Measurements from ENCODE around the gene GTF3C5.

- TF ChIP-seq, protein P1, sequence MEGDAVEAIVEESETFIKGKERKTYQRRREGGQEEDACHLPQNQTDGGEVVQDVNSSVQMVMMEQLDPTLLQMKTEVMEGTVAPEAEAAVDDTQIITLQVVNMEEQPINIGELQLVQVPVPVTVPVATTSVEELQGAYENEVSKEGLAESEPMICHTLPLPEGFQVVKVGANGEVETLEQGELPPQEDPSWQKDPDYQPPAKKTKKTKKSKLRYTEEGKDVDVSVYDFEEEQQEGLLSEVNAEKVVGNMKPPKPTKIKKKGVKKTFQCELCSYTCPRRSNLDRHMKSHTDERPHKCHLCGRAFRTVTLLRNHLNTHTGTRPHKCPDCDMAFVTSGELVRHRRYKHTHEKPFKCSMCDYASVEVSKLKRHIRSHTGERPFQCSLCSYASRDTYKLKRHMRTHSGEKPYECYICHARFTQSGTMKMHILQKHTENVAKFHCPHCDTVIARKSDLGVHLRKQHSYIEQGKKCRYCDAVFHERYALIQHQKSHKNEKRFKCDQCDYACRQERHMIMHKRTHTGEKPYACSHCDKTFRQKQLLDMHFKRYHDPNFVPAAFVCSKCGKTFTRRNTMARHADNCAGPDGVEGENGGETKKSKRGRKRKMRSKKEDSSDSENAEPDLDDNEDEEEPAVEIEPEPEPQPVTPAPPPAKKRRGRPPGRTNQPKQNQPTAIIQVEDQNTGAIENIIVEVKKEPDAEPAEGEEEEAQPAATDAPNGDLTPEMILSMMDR (IDR thresholded peaks at IDR 0.05), result no peak
- TF ChIP-seq POLR2A (IDR thresholded peaks at IDR 0.05), result no peak
Observed at GRCh38 chr9:133056533-133056932, 25.7 kb downstream of the GTF3C5 start.
